GM12892 (cell line): Measurements from ENCODE around the gene DAPK2.

Experiments used
- POLR2A ChIP-seq: IDR thresholded peaks from 2 replicates; pipeline ENCODE4 v1.6.1; 2011; ENCODE audit warnings: low read depth, low read length, control low read depth
- TAF1 ChIP-seq: IDR thresholded peaks from 2 replicates; pipeline ENCODE4 v1.6.1; 2011; ENCODE audit warnings: low read depth, mild to moderate bottlenecking, control low read depth, low read length, borderline replicate concordance

- TF ChIP-seq POLR2A (no peak), TAF1 (no peak)
Measured at GRCh38 chr15:63891768-63892133, 154.5 kb downstream of the DAPK2 start.
